IMR-90 (cell line): ENCODE data around the gene ZNF519. TPM values are rescaled to one million over a fixed set of nuclear protein-coding genes. Genes with fewer than 3 reads are reported as not detected.
"Not testable (repeated sequence)": the region's sequence is repeated elsewhere in the genome, so short reads cannot be mapped to it uniquely, and the experiment has no call there.

ENCODE experiments used
- ATAC-seq: fragments of 200-7000 bp; cut with Tn5 transposase; 2 replicates; pipeline ENCODE4 v1.9.1; 2020; ENCODE audit warnings: low read depth, mild to moderate bottlenecking, moderate library complexity
- BruUV-seq: library from RNA; stranded (reverse); fragments of 400-500 nt; replicated peaks from 2 replicates; lab custom pipeline; 2021; lab: Mats Ljungman, UMichigan
- CTCF ChIA-PET: fragments of 300-600 bp; formaldehyde crosslinking; extraction: SDS; loops from one replicate; lab custom pipeline; 2021; ENCODE audit warnings: antibody characterized with exemption; lab: Yijun Ruan, JAX
- POLR2A ChIA-PET: fragments of 300-600 bp; sonication (Branson Sonifier 250); formaldehyde crosslinking; loops from one replicate; lab custom pipeline; 2022; ENCODE audit warnings: antibody characterized with exemption; ENCODE audit not compliant: unreplicated experiment; lab: Charles Lee
- DNase-seq: peaks from one replicate; pipeline ENCODE4 v3.0.0; 2013
- H2AFZ ChIP-seq: replicated peaks from 2 replicates; pipeline ENCODE3; 2013; ENCODE audit warnings: low read length, mild to moderate bottlenecking; ENCODE audit not compliant: poor library complexity
- H2AK5ac ChIP-seq: 2 replicates; pipeline ENCODE4 v1.6.1; 2013; ENCODE audit warnings: low read depth, low read length, inconsistent platforms
- H2AK9ac ChIP-seq: replicated peaks from 2 replicates; pipeline ENCODE3; 2013; ENCODE audit warnings: mild to moderate bottlenecking, low read depth, low read length, moderate library complexity; ENCODE audit not compliant: poor library complexity
- H2BK120ac ChIP-seq: 2 replicates; pipeline ENCODE4 v1.6.1; 2013; ENCODE audit warnings: low read depth, low read length, inconsistent platforms
- H2BK15ac ChIP-seq: 3 replicates; pipeline ENCODE4 v1.6.1; 2013; ENCODE audit warnings: low read depth, low read length, inconsistent platforms
- H2BK20ac ChIP-seq: 2 replicates; pipeline ENCODE4 v1.6.1; 2013; ENCODE audit warnings: low read depth, mild to moderate bottlenecking, inconsistent platforms, low read length, moderate library complexity
- H2BK5ac ChIP-seq: 2 replicates; pipeline ENCODE4 v1.6.1; 2013; ENCODE audit warnings: mild to moderate bottlenecking, low read depth, low read length, inconsistent platforms; ENCODE audit not compliant: poor library complexity, severe bottlenecking
- H3K14ac ChIP-seq: replicated peaks from 2 replicates; pipeline ENCODE4 v1.6.1; 2013; ENCODE audit warnings: low read depth, low read length, inconsistent platforms
- H3K18ac ChIP-seq: 2 replicates; pipeline ENCODE4 v1.6.1; 2013; ENCODE audit warnings: low read depth, low read length, control low read depth
- H3K23ac ChIP-seq: 2 replicates; pipeline ENCODE4 v1.6.1; 2013; ENCODE audit warnings: low read depth, low read length, inconsistent platforms
- H3K27ac ChIP-seq: 2 replicates; pipeline ENCODE4 v1.5.1; 2013; ENCODE audit warnings: mild to moderate bottlenecking, control low read depth, low read length; ENCODE audit not compliant: insufficient read depth
- H3K27me3 ChIP-seq: 2 replicates; pipeline ENCODE4 v1.6.1; 2013; ENCODE audit warnings: low read length; ENCODE audit not compliant: control insufficient read depth, insufficient read depth
- H3K36me3 ChIP-seq: 2 replicates; pipeline ENCODE4 v1.6.1; 2013; ENCODE audit warnings: low read length, mixed read lengths; ENCODE audit not compliant: control insufficient read depth, insufficient read depth
- H3K4ac ChIP-seq: 2 replicates; pipeline ENCODE4 v1.6.1; 2013; ENCODE audit warnings: low read depth, low read length, inconsistent platforms
- H3K4me1 ChIP-seq: 2 replicates; pipeline ENCODE4 v1.6.1; 2013; ENCODE audit warnings: low read length, mixed read lengths; ENCODE audit not compliant: control insufficient read depth, insufficient read depth
- H3K4me2 ChIP-seq: 2 replicates; pipeline ENCODE4 v1.6.1; 2013; ENCODE audit warnings: low read depth, mild to moderate bottlenecking, control low read depth, low read length, moderate library complexity
- H3K4me3 ChIP-seq: 2 replicates; pipeline ENCODE4 v1.5.1; 2013; ENCODE audit warnings: low read depth, mild to moderate bottlenecking, control low read depth, low read length, moderate library complexity; ENCODE audit not compliant: insufficient read depth
- H3K56ac ChIP-seq: 2 replicates; pipeline ENCODE4 v1.6.1; 2013; ENCODE audit warnings: low read length, inconsistent platforms; ENCODE audit not compliant: insufficient read depth; ENCODE audit errors: extremely low read depth
- H3K79me1 ChIP-seq, 2 experiments: 2 replicates each; pipeline ENCODE4 v1.6.1; 2013; ENCODE audit warnings: low read length in 2 of 2, inconsistent platforms in 1 of 2, low read depth in 1 of 2
- H3K9ac ChIP-seq: 2 replicates; pipeline ENCODE4 v1.6.1; 2013; ENCODE audit warnings: low read depth, low read length, control low read depth
- H3K9me1 ChIP-seq: 2 replicates; pipeline ENCODE4 v1.6.1; 2013; ENCODE audit warnings: low read length, inconsistent platforms; ENCODE audit not compliant: insufficient read depth
- H3K9me3 ChIP-seq: 2 replicates; pipeline ENCODE4 v1.6.1; 2013; ENCODE audit warnings: low read length; ENCODE audit not compliant: control insufficient read depth, insufficient read depth
- H4K20me1 ChIP-seq: 2 replicates; pipeline ENCODE4 v1.6.1; 2013; ENCODE audit warnings: low read length, inconsistent platforms; ENCODE audit not compliant: insufficient read depth
- H4K5ac ChIP-seq: 2 replicates; pipeline ENCODE4 v1.6.1; 2013; ENCODE audit warnings: mild to moderate bottlenecking, low read depth, low read length, control low read depth
- H4K8ac ChIP-seq, 2 experiments: 2 replicates each; pipeline ENCODE4 v1.6.1; 2013; ENCODE audit warnings: low read depth in 2 of 2, low read length in 2 of 2, control low read depth in 1 of 2, inconsistent platforms in 1 of 2
- H4K91ac ChIP-seq: 2 replicates; pipeline ENCODE4 v1.6.1; 2013; ENCODE audit warnings: low read depth, low read length, inconsistent platforms; ENCODE audit not compliant: insufficient read depth
- WGBS, 2 experiments: methylation state at CpG; one replicate each; pipeline versions ENCODE4 v1.1.5 to v1.1.7; 2013; ENCODE audit warnings: missing lambda C conversion rate in 2 of 2; ENCODE audit not compliant: insufficient read length in 1 of 2; ENCODE audit errors: extremely low coverage in 2 of 2; 5-methylcytosine and 5-hydroxymethylcytosine counted together
- dilution Hi-C: fragments of 300-500 bp; cut with HindIII; formaldehyde crosslinking; loops from one replicate; pipeline ENCODE4 v1.14.3; 2018; ENCODE audit warnings: low sequenced_read_pairs; ENCODE audit not compliant: unreplicated experiment
- in situ Hi-C: fragments of 300-500 bp; cut with MboI; formaldehyde crosslinking; loops from 3 replicates; pipeline ENCODE4 v1.14.3; 2019; ENCODE audit warnings: low sequenced_read_pairs, inconsistent platforms, mixed read lengths
- intact Hi-C: fragments of 100-400 bp; cut with micrococcal nuclease; formaldehyde crosslinking; loops from 2 replicates; pipeline ENCODE4 v1.10.0; 2022
- polyA plus RNA-seq, 3 experiments: library from polyadenylated mRNA; depleted of rRNA; stranded (reverse); fragments of >200 nt; gene quantifications; 2 replicates each; pipeline ENCODE4 v1.2.3, GENCODE V29; 2012; ENCODE audit warnings: low replicate concordance in 1 of 3
- total RNA-seq: library from RNA; depleted of rRNA; stranded (reverse); fragments of >200 nt; gene quantifications from 2 replicates; pipeline ENCODE4 v1.2.3, GENCODE V29; 2012

ZNF519 gene
- total and polyA plus RNA-seq, 2 of the 4 experiments (the other 2 are of a cell fraction): 2.3 to 4.7 TPM

DNA sequence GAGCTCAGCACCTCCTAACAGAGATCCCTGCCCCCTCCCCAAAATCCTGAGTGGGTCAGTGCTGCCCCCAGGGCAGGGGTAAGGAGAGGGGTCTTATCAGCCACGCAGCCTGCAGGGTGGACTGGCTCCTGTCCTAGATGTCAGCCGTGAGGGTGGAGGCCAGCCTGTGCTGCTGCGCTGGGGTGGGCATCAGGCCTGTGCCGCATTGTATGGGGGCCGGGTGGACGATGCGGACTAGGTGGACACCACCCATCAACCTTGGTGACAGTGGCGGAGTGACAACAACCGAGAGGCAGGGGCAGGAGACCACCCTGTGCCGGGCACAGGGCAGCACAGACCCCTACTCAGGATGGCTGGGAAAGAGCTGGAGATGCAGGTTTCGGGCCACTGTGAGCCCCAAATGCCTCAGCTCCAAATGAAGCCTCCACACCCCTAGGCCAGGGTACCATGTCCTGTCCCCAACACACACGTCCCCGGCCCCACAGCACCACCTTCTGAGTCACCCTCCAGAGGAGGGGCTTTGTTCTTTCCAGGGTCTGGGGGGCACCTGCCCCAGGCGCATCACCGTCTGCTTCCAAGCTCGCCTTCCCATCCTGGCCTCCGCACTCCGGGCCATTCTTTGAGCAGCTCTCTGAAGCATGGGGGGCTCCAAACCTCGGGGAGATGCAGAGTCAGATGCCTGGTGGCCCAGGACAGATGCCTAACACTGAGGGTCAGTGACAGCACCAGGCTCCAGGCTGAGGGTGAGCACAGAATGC is 13.5 kb upstream of the ZNF519 start:
- H4K5ac ChIP-seq, H3K9ac ChIP-seq, H3K4me2 ChIP-seq, BruUV-seq, H3K36me3 ChIP-seq, H4K8ac ChIP-seq, H3K9me3 ChIP-seq, H2BK15ac ChIP-seq, H3K14ac ChIP-seq, ATAC-seq, H3K4me1 ChIP-seq, in situ Hi-C loops, H2BK20ac ChIP-seq, H3K27me3 ChIP-seq, POLR2A ChIA-PET, CTCF ChIA-PET, H3K23ac ChIP-seq, intact Hi-C loops, H2BK120ac ChIP-seq, H3K27ac ChIP-seq, H3K18ac ChIP-seq, H3K4ac ChIP-seq, H3K4me3 ChIP-seq, DNase-seq, H4K20me1 ChIP-seq, H3K56ac ChIP-seq, H2AFZ ChIP-seq, dilution Hi-C loops, H2BK5ac ChIP-seq, H4K91ac ChIP-seq, H2AK5ac ChIP-seq, H3K79me1 ChIP-seq, H3K9me1 ChIP-seq, H2AK9ac ChIP-seq: not testable (repeated sequence)
- WGBS, 2 experiments: 85% methylated on average over 4 of the region's 19 CpGs; no CpG with 5 or more reads in 1 of the 2 experiments

DNA sequence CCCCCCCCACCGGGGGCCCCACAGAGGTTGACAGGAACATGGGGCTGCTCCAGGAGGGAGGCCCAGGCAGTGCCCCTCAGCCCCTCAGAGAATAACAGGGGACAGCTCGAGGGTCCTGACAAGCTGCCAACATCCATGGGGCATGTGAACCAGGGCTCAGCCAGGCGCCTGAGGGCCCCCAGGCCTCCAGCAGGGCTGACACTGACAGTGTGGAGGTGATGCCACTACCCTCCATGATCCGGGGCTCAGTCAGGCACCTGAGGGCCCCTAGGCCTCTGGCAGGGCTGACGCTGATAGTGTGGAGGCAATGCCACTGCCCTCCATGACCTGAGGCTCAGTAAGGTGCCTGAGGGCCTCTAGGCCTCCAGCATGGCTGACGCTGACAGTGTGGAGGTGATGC is 12.8 kb upstream of the ZNF519 start:
- dilution Hi-C loops, H2AK9ac ChIP-seq, H4K20me1 ChIP-seq, intact Hi-C loops, H4K91ac ChIP-seq, H2AK5ac ChIP-seq, H3K23ac ChIP-seq, CTCF ChIA-PET, H2BK5ac ChIP-seq, H2BK120ac ChIP-seq, H3K4me1 ChIP-seq, DNase-seq, H3K9ac ChIP-seq, H4K5ac ChIP-seq, H3K36me3 ChIP-seq, H3K18ac ChIP-seq, in situ Hi-C loops, H3K9me3 ChIP-seq, BruUV-seq, H4K8ac ChIP-seq, H3K27ac ChIP-seq, H2BK20ac ChIP-seq, H3K4me3 ChIP-seq, H3K56ac ChIP-seq, H2BK15ac ChIP-seq, POLR2A ChIA-PET, H3K14ac ChIP-seq, ATAC-seq, H3K79me1 ChIP-seq, H3K27me3 ChIP-seq, H3K9me1 ChIP-seq, H3K4me2 ChIP-seq, H3K4ac ChIP-seq, H2AFZ ChIP-seq: not testable (repeated sequence)
- no CpG with 5 or more reads among the region's 6 CpGs for WGBS, 2 experiments
